ENCODE results near the gene FARS2.

Gene FARS2

DNA sequence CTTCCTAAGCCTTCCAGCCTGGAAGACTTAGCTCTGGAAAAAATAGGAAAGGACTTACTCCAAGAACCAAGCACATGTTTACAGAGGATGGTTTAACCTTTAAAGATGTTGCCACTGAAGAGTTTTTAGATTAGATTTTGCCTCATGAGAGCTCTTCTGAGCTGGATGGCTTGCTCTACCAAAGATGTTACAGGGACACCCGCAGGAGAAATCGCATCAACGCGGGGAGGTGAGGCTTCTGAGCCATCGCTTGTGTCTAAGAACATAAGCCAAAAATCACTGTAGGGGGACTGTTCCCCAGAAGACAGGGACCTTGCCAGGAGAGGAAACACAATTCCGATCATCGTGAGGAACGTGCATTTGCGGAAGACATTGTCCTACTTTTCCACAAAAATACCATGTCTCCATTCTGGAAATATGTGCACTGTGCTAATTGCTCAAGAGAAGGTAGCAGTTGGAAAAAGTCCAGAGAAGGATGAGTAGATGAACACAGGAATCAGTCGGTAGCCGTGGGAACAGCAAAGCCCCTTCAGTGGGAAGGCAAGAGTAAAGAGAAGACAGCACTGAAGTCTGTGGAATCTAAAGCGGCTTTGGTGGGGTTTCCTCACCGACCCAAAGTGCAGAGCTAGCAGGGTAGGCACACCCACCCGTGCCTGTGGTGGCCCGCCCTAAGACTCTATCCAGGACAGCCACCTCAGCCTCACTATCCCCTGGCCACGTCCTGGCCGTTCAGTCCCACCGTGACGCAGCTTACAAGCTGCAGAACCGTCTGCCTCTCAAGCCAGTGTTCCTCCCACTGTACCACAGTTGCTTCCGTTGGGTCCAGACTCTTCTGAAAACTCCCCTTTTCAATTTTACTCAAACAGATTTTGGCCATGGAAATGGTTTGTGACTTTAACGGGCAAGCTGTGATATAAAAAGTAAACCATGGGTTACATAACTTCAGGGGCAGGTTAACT lies 410.6 kb downstream of the FARS2 start:
- peak overlapping the region; percentile 69 to 72 for H3K27ac ChIP-seq
- TF ChIP-seq CTCF (IDR thresholded peaks at IDR 0.05), result no peak
- H3K4me3 ChIP-seq, result no peak overlapping the region
- DNase-seq (ENCODE audit: low spot score), result no peak

- Histone ChIP-seq H3K4me3 (no peak overlapping the region), H3K27ac (peak overlapping the region; percentile 69 to 72)
- no peak for TF ChIP-seq CTCF (IDR thresholded peaks at IDR 0.05)
- DNase-seq (ENCODE audit: low spot score), result no peak
These were observed 411.3 kb downstream of the FARS2 start for GRCh38 chr6:5672581-5673011.

GRCh38 chr6:5673019-5673790 lies 411.9 kb downstream of the FARS2 start:
- TF ChIP-seq CTCF (IDR thresholded peaks at IDR 0.05), result no peak
- DNase-seq (ENCODE audit: low spot score), result no peak
- Histone ChIP-seq H3K4me3 (no peak overlapping the region), H3K27ac (peak overlapping the region; percentile 50 to 69)

- no peak for TF ChIP-seq CTCF (IDR thresholded peaks at IDR 0.05)
- H3K27ac ChIP-seq, result no peak overlapping the region
- no peak for DNase-seq (ENCODE audit: low spot score)
- no peak overlapping the region for H3K4me3 ChIP-seq
These were observed 412.8 kb downstream of the FARS2 start for GRCh38 chr6:5674141-5674540.

DNA sequence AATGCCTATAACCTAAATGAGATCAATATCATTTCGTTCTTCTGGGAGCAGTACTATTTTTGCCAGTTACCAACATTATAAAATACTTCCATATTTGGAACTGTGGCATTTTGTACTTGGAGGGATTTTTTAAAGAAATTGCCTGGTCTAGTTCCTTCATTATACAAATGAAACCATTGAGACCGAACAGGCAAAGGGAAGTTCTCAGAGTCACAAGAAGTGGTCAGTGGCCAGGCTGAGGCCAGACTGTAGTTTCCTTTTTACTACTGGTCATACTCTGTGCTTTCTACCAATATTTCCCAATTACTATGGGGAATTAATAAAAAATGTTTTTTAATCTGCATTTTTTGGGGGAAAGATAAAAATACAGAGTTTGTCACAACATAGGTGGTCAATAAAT lies 413.4 kb downstream of the FARS2 start:
- H3K4me3 ChIP-seq, result no peak overlapping the region
- no peak for DNase-seq (ENCODE audit: low spot score)
- TF ChIP-seq CTCF (IDR thresholded peaks at IDR 0.05), result no peak
- H3K27ac ChIP-seq, result no peak overlapping the region

DNA sequence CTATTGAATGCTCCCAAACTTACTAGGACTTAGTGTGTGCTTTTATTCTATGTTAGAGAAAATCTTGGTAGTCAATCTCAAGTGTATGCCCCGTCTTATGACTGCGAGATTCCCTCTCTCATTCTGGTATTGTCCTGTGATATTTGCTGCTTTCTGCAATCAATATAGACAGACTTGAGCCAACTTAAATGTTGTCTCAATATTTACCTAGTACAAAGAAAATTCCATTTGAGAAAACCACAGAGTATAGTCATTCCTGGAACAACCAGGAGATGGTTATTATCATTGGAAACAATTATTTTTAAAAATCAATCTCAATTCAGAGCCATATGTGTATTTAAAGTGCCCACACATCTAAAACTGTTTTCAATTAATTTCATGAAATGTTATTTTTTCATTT lies 415.4 kb downstream of the FARS2 start:
- Histone ChIP-seq H3K27ac (no peak overlapping the region), H3K4me3 (no peak overlapping the region)
- DNase-seq (ENCODE audit: low spot score), result no peak
- no peak for TF ChIP-seq CTCF (IDR thresholded peaks at IDR 0.05)

Data from coronary artery (tissue), 2 donors.